GM10248 (cell line): ENCODE results near the gene RAPGEF2.

ENCODE experiments used
- CTCF ChIA-PET: fragments of 300-600 bp; sonication (Branson Sonifier 250); formaldehyde crosslinking; extraction: SDS; loops from one replicate; lab custom pipeline; 2021; ENCODE audit warnings: antibody characterized with exemption; lab: Yijun Ruan, JAX
- POLR2A ChIA-PET: fragments of 350-650 bp; sonication (Branson Sonifier 250); formaldehyde crosslinking; extraction: SDS; loops from one replicate; lab custom pipeline; 2020; ENCODE audit warnings: antibody characterized with exemption; lab: Yijun Ruan, JAX
- DNase-seq: peaks from one replicate; pipeline ENCODE4 v3.0.0; 2012; ENCODE audit errors: extremely low spot score
- CTCF ChIP-seq: IDR thresholded peaks from 2 replicates; pipeline ENCODE4 v1.5.1; 2012; ENCODE audit warnings: mild to moderate bottlenecking, low read depth; ENCODE audit errors: extremely low read depth, missing control alignments, control extremely low read depth

RAPGEF2 gene

GRCh38 chr4:159185591-159186023 lies 82.7 kb downstream of the RAPGEF2 start:
- POLR2A ChIA-PET, result no interaction called here
- TF ChIP-seq CTCF, result no peak
- no peak for DNase-seq
- CTCF ChIA-PET, result interaction anchor here (0.9 to 2.2 kb wide), 7 partner anchors 9 to 334 kb away, joined by 3 to 6 read pairs (median 3); no protein-coding TSS in a partner anchor

- CTCF ChIA-PET, result interaction anchor here (0.8 to 1.5 kb wide), 2 partner anchors 14 to 337 kb away, joined by 3 to 5 read pairs; no protein-coding TSS in a partner anchor
- TF ChIP-seq CTCF, result no peak
- DNase-seq, result no peak
- POLR2A ChIA-PET, result no interaction called here
Observed at GRCh38 chr4:159188646-159189045, 85.8 kb downstream of the RAPGEF2 start.

GRCh38 chr4:159190651-159191050 lies 87.8 kb downstream of the RAPGEF2 start:
- no peak for DNase-seq
- ChIA-PET POLR2A (no interaction called here), CTCF (interaction anchor here (0.8 to 2.9 kb wide), 6 partner anchors 9 to 27 kb away, joined by 3 to 12 read pairs (median 4); no protein-coding TSS in a partner anchor)
- no peak for TF ChIP-seq CTCF

- no peak for DNase-seq
- TF ChIP-seq CTCF, result peak; percentile 29
- CTCF ChIA-PET, result interaction anchor here (0.6 to 2.9 kb wide), 9 partner anchors 9 to 341 kb away, joined by 3 to 12 read pairs (median 5); no protein-coding TSS in a partner anchor
- POLR2A ChIA-PET, result no interaction called here
Observed at GRCh38 chr4:159191989-159192388, 89.1 kb downstream of the RAPGEF2 start.

GRCh38 chr4:159193046-159193620 lies 90.3 kb downstream of the RAPGEF2 start:
- DNase-seq, result no peak
- POLR2A ChIA-PET, result no interaction called here
- CTCF ChIA-PET, result interaction anchor here (0.9 to 2.3 kb wide), 5 partner anchors 8 to 35 kb away, joined by 3 to 10 read pairs (median 6); no protein-coding TSS in a partner anchor
- TF ChIP-seq CTCF, result no peak

GRCh38 chr4:159195361-159195769 lies 92.5 kb downstream of the RAPGEF2 start:
- TF ChIP-seq CTCF, result no peak
- CTCF ChIA-PET, result interaction anchor here (0.8 to 1.3 kb wide), 2 partner anchors 9 to 10 kb away, joined by 3 read pairs; no protein-coding TSS in a partner anchor
- DNase-seq, result no peak
- POLR2A ChIA-PET, result no interaction called here
